Endothelial cell (in vitro differentiated cells): ENCODE data around the gene STX4. TPM values are rescaled to one million over a fixed set of nuclear protein-coding genes. Genes with fewer than 3 reads are reported as not detected.
"Not testable (repeated sequence)": the region's sequence is repeated elsewhere in the genome, so short reads cannot be mapped to it uniquely, and the experiment has no call there.

Source experiments
- DNase-seq: peaks from one replicate; pipeline ENCODE4 v3.0.0; 2021; ENCODE audit warnings: low spot score
- H3K27ac Mint-ChIP-seq: one replicate; pipeline ENCODE4 v1.8.0; 2021; ENCODE audit warnings: mixed read lengths, inconsistent platforms; ENCODE audit not compliant: unreplicated experiment
- H3K27me3 Mint-ChIP-seq: one replicate; pipeline ENCODE4 v1.8.0; 2021; ENCODE audit warnings: mild to moderate bottlenecking, moderate library complexity, mixed read lengths, inconsistent platforms; ENCODE audit not compliant: unreplicated experiment
- H3K36me3 Mint-ChIP-seq: one replicate; pipeline ENCODE4 v1.8.0; 2021; ENCODE audit warnings: mild to moderate bottlenecking, low read depth, mixed read lengths, inconsistent platforms; ENCODE audit not compliant: unreplicated experiment
- H3K4me1 Mint-ChIP-seq: one replicate; pipeline ENCODE4 v1.8.0; 2021; ENCODE audit warnings: mild to moderate bottlenecking, mixed read lengths, inconsistent platforms; ENCODE audit not compliant: unreplicated experiment
- H3K4me3 Mint-ChIP-seq: one replicate; pipeline ENCODE4 v1.8.0; 2021; ENCODE audit warnings: mild to moderate bottlenecking, mixed read lengths, inconsistent platforms; ENCODE audit not compliant: unreplicated experiment
- H3K9me3 Mint-ChIP-seq: one replicate; pipeline ENCODE4 v1.8.0; 2021; ENCODE audit warnings: mixed read lengths, inconsistent platforms; ENCODE audit not compliant: unreplicated experiment
- CTCF ChIP-seq: fragments of 200-600 bp; sonication (generic); IDR thresholded peaks from one replicate; pipeline ENCODE4 v1.5.0; 2021; ENCODE audit warnings: antibody characterized with exemption; ENCODE audit not compliant: unreplicated experiment
- total RNA-seq: library from RNA; stranded (reverse); fragmentation: NEBNext Ultra II Directional; extraction: Animal tissue kit (Norgen Biotek cat#: 25700); gene quantifications from one replicate; pipeline ENCODE4 v1.2.1, GENCODE V29; 2021; ENCODE audit not compliant: unreplicated experiment

The STX4 gene
- total RNA-seq, 1 donor from 2014 or later: 74.2 TPM

DNA sequence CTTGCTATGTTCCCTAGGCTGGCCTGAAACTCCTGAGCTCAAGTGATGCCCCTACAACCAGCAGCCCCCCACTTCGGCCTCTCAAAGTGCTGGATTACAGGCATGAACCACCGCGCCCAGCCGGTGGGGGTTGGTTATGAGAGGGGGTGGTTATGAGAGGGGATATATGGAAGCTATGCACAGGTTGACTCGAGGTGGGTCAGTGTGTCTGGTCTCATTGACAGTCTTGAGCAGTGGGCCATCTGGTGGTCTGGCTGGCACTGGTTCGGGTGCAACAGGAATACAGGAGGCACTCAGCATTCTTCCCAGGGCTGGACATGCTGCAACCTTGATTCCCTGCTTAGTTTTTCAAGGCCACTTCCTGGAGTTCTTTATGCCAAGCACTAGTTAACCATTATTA, 17.3 kb upstream of the STX4 start:
- DNase-seq: no peak
- no peaks in the 10 kb centered on the region for H3K9me3 Mint-ChIP-seq
- no peak for TF ChIP-seq CTCF
- H3K4me1 Mint-ChIP-seq: peaks cover 4% of the 10 kb centered on the region
- no peak overlapping the region for H3K4me3 Mint-ChIP-seq
- peaks cover 5% of the 10 kb centered on the region for H3K36me3 Mint-ChIP-seq
- no peak overlapping the region for H3K27ac Mint-ChIP-seq
- H3K27me3 Mint-ChIP-seq: peaks cover 13% of the 10 kb centered on the region

DNA sequence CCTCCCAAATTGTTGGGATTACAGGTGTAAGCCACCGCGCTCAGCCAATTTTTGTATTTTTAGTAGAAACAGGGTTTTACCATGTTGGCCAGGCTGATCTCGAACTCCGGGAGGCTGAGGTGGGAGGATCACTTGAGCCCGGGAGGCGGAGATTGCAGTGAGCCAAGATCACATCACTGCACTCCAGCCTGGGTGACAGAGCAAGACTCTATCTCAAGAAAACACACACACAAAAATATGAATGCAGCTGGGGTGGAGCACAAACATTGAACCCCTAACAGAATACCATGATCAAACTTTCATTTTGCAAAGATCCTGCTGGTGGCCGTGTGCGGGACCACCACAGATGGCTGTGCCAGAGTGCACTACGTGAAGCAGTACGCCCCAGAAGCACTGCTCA, 15.6 kb upstream of the STX4 start:
- H3K4me3 Mint-ChIP-seq, H3K36me3 Mint-ChIP-seq, H3K9me3 Mint-ChIP-seq, DNase-seq, H3K27me3 Mint-ChIP-seq, H3K27ac Mint-ChIP-seq, H3K4me1 Mint-ChIP-seq: not testable (repeated sequence)

- no peak overlapping the region for H3K4me3 Mint-ChIP-seq
- no peak for DNase-seq
- peaks cover 4% of the 10 kb centered on the region for H3K4me1 Mint-ChIP-seq
- H3K36me3 Mint-ChIP-seq: no peaks in the 10 kb centered on the region
- no peak for TF ChIP-seq CTCF
- H3K9me3 Mint-ChIP-seq: no peaks in the 10 kb centered on the region
- H3K27ac Mint-ChIP-seq: no peak overlapping the region
- peaks cover 1% of the 10 kb centered on the region for H3K27me3 Mint-ChIP-seq
Observed at GRCh38 chr16:31020536-31020935, 12.8 kb upstream of the STX4 start.

- no peak for DNase-seq
- Mint-ChIP-seq H3K36me3 (no peaks in the 10 kb centered on the region), H3K4me1 (peaks cover 7% of the 10 kb centered on the region), H3K9me3 (no peaks in the 10 kb centered on the region), H3K4me3 (no peak overlapping the region), H3K27ac (no peak overlapping the region), H3K27me3 (peaks cover 1% of the 10 kb centered on the region)
- no peak for TF ChIP-seq CTCF
Observed at GRCh38 chr16:31022544-31023251, 10.7 kb upstream of the STX4 start.

DNA sequence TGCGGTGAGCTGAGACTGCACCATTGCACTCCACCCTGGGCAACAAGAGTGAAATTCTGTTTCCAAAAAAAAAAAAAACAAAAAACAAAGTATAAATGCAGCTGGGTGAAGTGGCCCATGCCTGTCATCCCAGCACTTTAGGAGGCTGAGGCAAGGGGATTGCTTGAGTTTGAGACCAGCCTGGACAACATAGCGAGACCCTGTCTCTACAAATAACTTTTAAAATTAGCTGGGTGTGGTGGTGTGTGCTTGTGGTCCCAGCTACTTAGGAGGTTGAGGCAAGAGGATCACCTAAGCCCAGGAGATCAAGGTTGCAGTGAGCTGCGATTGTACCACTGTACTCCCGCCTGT, 10.1 kb upstream of the STX4 start:
- no peaks in the 10 kb centered on the region for H3K9me3 Mint-ChIP-seq
- peaks cover 7% of the 10 kb centered on the region for H3K4me1 Mint-ChIP-seq
- no peak for TF ChIP-seq CTCF
- peaks cover 1% of the 10 kb centered on the region for H3K27me3 Mint-ChIP-seq
- no peak overlapping the region for H3K27ac Mint-ChIP-seq
- DNase-seq: no peak
- no peak overlapping the region for H3K4me3 Mint-ChIP-seq
- H3K36me3 Mint-ChIP-seq: no peaks in the 10 kb centered on the region
